ENCODE results near the gene ADGRV1.

ADGRV1 gene

GRCh38 chr5:91186101-91186500 is 627.5 kb downstream of the ADGRV1 start:
- DNase-seq, result no peak

DNA sequence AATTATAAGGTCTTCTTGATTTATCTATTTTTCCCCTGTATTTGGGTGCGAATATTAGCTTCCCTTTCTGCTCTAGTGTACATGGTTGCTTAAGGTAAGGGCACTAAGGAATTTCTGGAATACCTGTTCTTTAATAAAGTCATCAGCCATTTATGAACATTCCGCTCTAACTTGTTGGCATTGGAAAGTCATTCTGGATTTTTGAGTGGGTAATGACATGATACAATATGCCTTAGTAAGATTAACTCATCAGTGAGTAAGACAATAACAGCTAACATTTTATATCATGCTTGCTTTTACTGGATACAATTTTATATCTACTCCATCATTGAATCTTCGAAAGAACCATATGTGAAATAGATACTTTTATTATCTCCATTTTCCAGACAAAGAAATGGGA is 628.4 kb downstream of the ADGRV1 start:
- DNase-seq, result no peak

DNA sequence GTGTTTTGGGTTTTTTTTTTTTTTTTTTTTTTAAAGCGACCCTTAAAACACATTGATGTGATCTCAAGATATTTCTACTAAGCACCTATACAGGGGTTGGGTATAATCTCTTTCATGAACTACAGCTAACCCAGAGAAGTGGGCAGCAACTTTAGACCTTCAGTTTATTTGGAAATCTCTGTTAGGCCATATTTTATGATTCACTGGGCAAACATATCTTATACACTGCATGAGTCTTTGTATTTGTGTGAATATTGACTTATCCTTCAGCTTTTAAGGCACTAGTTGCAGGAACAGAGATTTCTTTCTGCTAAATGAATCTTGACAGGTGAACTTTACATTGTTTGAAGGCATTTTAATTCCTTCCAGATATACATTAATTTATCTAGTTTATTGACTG is 630.2 kb downstream of the ADGRV1 start:
- no peak for DNase-seq

GRCh38 chr5:91189480-91190313 is 631.1 kb downstream of the ADGRV1 start:
- no peak for DNase-seq

- DNase-seq, result no peak
These were observed 631.7 kb downstream of the ADGRV1 start for GRCh38 chr5:91190314-91190690.

DNA sequence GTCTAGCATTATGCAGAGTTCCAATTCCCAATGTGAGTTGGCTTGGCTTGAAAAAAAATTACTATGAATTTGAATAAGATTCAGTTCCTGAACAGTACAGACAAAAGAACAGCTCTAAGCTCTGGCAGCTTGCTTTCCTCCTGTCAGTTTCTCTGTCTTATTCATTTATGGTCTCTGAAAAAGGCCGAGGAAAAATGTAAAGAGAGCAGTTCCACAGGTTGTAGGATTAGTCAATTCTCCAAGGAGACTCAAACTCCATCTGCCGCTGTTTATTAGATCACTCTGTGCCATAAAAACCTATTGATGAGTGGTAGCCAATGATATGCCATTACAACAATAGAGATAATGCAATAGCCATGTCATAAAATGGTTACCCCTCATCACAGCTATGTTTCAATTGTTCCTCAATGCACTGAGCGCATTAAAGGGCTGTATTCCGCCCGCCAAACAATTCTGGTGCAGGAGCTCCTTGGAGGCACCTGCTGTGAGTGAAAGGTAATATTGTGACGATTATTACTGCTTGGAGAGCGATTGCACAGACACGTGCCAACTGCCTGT is 636.3 kb downstream of the ADGRV1 start:
- no peak for DNase-seq

DNA sequence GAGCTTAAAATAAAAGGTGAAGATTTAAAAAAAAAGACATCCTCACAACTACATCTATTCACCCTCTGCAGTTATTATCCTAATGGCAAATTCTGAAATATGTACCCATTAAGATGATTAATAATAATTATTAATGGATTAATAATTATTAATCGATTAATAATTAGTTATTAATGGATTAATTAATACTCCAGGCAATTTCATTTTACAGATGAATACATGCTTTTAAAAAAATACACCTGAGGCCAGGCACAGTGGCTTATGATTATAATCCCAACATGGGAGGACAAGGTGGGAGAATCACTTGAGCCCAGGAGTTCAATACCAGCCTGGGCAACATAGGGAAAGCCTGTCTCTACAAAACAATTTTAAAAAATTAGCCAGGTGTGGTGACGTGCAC is 642.1 kb downstream of the ADGRV1 start:
- no peak for DNase-seq

DNA sequence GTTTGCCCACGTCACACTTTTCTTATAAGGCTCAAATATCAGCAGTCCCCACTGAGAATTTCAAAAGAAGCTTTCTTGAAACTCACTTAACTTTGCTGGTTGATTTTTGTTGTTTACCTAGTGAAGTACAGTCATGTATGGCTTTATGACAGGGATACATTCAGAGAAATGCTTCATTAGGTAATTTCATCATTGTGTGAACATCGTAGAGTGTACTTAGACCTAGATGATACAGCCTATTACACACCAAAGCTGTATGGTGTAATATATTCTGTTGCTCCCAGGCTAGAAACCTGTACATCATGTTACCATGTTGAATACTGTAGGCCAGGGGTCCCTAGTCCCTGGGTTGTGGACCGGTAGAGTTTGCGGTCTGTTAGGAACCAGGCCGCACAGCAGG is 647.5 kb downstream of the ADGRV1 start:
- DNase-seq, result no peak

- DNase-seq, result peak in 1 of 2 experiments; percentile 7
These were observed 648.1 kb downstream of the ADGRV1 start for GRCh38 chr5:91206734-91207133.

DNA sequence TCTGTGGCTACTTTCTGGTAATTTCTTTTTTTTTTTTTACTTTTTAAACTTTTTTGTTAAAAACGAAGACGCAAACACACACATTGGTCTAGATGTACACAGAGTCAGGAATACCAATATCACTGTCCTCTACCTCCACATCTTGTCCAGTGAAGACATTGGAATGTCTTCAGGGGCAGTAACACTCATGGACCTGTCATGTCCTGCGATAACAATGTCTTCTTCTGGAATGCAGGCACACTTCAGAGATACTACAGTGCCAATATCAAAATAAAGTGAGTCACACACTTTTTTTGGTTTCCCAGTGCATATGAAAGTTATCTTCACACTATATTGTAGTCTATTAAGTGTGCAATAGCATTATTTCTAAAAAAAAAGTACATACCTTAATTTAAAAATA is 648.7 kb downstream of the ADGRV1 start:
- DNase-seq, result no peak

DNA sequence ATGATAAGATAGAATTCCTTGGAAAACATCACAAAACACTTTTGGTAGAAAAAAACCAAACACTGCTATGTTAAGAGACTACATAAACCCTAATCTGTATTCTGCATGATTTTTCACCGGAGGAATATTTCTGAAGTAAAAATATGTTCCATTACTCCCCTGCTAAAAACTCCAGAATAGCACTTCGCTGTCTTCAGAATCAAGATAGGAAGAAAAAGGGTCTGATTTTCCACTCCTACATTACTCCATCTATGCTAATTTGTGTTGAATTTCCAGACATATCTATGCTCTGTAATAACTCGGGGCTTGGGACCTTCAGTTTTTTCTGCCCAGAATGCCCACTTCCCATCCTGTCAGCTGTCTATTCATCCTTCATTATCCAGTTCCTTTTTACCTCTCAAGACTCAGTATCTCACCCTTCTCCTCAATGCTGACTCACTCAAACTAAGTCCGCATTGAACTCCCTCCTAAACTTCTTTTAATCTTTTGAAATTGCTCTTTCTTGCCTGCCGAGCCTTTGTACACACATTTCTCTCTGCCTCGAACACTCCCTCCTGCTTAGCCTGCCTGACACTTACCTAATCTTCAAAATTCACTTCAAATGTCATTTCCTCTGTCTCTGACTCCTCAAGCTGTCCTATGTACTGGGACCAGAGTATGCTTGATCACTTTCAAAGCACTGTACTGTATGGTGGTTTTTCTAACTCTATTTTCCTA is 653.6 kb downstream of the ADGRV1 start:
- no peak for DNase-seq

- DNase-seq, result no peak
These were observed 654.1 kb downstream of the ADGRV1 start for GRCh38 chr5:91212714-91213092.
